Ascending aorta (tissue), 2 donors: ENCODE data around the gene HTT. TPM values are rescaled to one million over a fixed set of nuclear protein-coding genes. Genes with fewer than 3 reads are reported as not detected.

ENCODE experiments used
- DNase-seq, 2 donors: peaks; one replicate each; pipeline ENCODE4 v3.0.0-alpha.2; 2019; ENCODE audit warnings: low spot score in 2 of 2
- H3K27ac ChIP-seq, 2 donors: fragments of 200-600 bp; sonication (generic); one replicate each; pipeline ENCODE4 v1.5.1; 2016 to 2017; ENCODE audit warnings: mild to moderate bottlenecking in 1 of 2
- H3K27me3 ChIP-seq: fragments of 200-600 bp; sonication (generic); one replicate; pipeline ENCODE4 v1.5.1; 2017
- H3K36me3 ChIP-seq, 2 donors: fragments of 200-600 bp; sonication (generic); one replicate each; pipeline ENCODE4 v1.5.1; 2016
- H3K4me1 ChIP-seq, 2 donors: fragments of 200-600 bp; sonication (generic); one replicate each; pipeline ENCODE4 v1.5.1; 2016 to 2017; ENCODE audit warnings: mild to moderate bottlenecking in 1 of 2
- H3K4me3 ChIP-seq, 2 donors: fragments of 200-600 bp; sonication (generic); one replicate each; pipeline ENCODE4 v1.5.1; 2016 to 2017; ENCODE audit warnings: mild to moderate bottlenecking in 1 of 2
- H3K9me3 ChIP-seq, 2 donors: fragments of 200-600 bp; sonication (generic); one replicate each; pipeline ENCODE4 v1.5.1; 2016
- intact Hi-C: fragments of 100-400 bp; cut with DNase I; formaldehyde crosslinking; loops from one replicate; pipeline ENCODE4 v1.15.1; 2023
- total RNA-seq: library from RNA; depleted of rRNA; stranded (reverse); fragments of >200 nt; gene quantifications from one replicate; pipeline ENCODE4 v1.1.0, GENCODE V29; 2016
- TF ChIP-seq, protein P1 (sequence below), 3 experiments: fragments of 200-600 bp in 2 of 3; fragments of 450-650 bp in 1 of 3; sonication (generic) in 2 of 3; IDR thresholded peaks; one replicate each; pipeline ENCODE4 v1.5.1; 2016 to 2019; ENCODE audit warnings: antibody characterized with exemption in 3 of 3, mild to moderate bottlenecking in 1 of 3, moderate library complexity in 1 of 3

Gene HTT
- total RNA-seq, 1 donor from 2014 or later = 23.7 TPM

DNA sequence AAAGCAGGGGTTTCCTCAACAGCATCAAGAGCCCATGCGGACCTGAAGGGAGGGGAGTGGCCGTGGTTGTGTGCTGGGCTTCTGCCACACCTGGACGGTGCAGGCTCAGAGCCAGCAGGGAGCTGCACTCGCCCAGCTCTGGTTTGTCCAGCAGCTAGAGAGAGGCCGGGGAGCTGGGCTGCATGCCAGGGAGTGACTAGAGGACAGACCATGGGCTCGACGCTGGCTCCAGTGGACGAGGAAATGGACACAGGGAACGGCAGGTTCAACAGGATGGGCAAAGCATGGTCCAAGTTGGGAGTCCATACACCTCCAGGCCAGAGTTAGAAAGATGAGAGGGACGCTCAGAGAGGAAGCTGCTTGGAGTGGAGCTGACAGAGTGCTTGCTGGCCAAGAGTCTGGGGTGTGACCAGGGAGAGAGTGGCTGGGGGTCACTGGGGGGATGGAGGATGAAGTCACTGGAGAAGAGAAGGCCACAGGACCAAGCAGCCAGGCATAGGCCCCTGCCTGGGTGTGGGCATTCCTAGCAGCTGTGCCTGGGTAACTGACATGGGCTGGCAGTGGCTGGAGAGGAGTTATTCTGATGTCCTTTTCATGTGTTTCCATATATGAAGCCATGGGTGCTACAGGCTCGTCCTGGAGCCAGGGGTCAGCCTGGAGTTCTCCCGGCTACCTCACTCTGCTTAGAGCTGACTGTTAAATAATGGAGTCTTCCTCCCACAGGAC lies 43.0 kb upstream of the HTT start:
- Histone ChIP-seq H3K27me3 (no peaks in the 10 kb centered on the region), H3K9me3 (no peaks in the 10 kb centered on the region), H3K4me1 (no peaks in the 10 kb centered on the region), H3K36me3 (no peaks in the 10 kb centered on the region), H3K4me3 (no peak overlapping the region), H3K27ac (no peak overlapping the region)
- TF ChIP-seq, protein P1, sequence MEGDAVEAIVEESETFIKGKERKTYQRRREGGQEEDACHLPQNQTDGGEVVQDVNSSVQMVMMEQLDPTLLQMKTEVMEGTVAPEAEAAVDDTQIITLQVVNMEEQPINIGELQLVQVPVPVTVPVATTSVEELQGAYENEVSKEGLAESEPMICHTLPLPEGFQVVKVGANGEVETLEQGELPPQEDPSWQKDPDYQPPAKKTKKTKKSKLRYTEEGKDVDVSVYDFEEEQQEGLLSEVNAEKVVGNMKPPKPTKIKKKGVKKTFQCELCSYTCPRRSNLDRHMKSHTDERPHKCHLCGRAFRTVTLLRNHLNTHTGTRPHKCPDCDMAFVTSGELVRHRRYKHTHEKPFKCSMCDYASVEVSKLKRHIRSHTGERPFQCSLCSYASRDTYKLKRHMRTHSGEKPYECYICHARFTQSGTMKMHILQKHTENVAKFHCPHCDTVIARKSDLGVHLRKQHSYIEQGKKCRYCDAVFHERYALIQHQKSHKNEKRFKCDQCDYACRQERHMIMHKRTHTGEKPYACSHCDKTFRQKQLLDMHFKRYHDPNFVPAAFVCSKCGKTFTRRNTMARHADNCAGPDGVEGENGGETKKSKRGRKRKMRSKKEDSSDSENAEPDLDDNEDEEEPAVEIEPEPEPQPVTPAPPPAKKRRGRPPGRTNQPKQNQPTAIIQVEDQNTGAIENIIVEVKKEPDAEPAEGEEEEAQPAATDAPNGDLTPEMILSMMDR (IDR thresholded peaks at IDR 0.05) = no peak
- intact Hi-C loops = no loop called here
- no peak for DNase-seq

DNA sequence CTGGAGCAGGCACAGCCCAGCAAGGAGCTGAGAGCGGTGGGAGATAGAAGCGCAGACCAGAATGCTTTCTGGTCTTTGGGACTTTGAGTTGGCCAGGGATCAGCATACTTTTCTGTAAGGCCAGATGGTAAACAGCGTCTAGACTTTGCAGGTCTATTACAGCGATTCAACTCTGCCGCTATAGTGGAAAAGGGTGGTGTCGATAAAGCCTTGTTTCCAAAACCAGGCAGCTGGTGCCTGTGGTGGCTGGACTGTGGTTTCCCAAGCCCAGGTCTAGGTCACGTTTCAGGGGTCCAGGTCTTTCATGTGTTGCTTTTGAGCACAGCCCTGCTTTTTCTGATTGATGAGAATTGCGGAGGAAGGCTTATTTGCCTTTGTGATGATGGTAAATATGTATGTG lies 40.2 kb upstream of the HTT start:
- Histone ChIP-seq H3K4me3 (no peak overlapping the region), H3K36me3 (no peaks in the 10 kb centered on the region), H3K9me3 (no peaks in the 10 kb centered on the region), H3K27me3 (no peaks in the 10 kb centered on the region), H3K4me1 (peaks cover 0 to 6% of the 10 kb centered on the region in 2 donors), H3K27ac (no peak overlapping the region)
- TF ChIP-seq, protein P1 (IDR thresholded peaks at IDR 0.05) = no peak
- intact Hi-C loops = no loop called here
- DNase-seq = no peak

DNA sequence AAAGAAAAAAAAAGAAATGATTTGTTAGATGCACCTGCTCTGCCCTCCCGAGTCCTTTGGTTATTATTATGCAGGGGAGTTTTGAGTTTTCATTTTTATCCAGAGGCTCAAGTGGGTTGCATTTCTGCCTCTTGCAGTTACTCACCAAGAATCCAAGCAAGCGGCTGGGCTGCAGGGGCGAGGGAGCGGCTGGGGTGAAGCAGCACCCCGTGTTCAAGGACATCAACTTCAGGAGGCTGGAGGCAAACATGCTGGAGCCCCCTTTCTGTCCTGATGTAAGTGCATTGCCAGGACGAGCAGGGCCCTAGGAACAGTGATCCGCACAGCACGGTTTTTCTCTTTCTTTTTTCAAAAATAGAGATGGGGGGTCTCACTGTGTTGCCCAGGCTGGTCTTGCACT lies 39.2 kb upstream of the HTT start:
- TF ChIP-seq, protein P1 (IDR thresholded peaks at IDR 0.05) = no peak
- Histone ChIP-seq H3K36me3 (no peaks in the 10 kb centered on the region), H3K4me1 (peaks cover 0 to 6% of the 10 kb centered on the region in 2 donors), H3K27ac (no peak overlapping the region), H3K9me3 (no peaks in the 10 kb centered on the region), H3K4me3 (no peak overlapping the region), H3K27me3 (no peaks in the 10 kb centered on the region)
- DNase-seq = no peak
- intact Hi-C loops = loop anchor here (5.0 kb wide), 1 partner anchor 273 kb away; no protein-coding TSS in a partner anchor

DNA sequence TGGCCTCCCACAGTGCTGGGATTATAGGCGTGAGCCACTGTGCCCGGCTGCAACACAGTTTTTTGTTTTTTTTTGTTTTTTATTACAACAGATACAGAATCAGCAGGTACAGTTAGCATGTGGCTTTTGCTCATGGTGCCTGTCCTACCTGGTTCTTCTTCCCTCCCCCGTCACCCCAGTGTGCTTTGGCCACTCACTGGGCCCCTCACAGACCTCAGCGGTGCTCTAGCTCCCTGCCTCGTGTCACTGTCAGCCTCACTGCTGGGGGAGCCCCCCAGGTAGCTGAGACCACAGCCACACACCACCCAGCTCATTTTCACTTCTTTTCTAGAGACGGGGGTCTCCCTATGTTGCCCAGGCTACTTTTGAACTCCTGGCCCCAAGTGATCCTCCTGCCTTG lies 38.8 kb upstream of the HTT start:
- Histone ChIP-seq H3K27me3 (no peaks in the 10 kb centered on the region), H3K27ac (no peak overlapping the region), H3K4me1 (peaks cover 0 to 6% of the 10 kb centered on the region in 2 donors), H3K9me3 (no peaks in the 10 kb centered on the region), H3K4me3 (no peak overlapping the region), H3K36me3 (no peaks in the 10 kb centered on the region)
- no peak for DNase-seq
- TF ChIP-seq, protein P1 (IDR thresholded peaks at IDR 0.05) = no peak
- intact Hi-C loops = loop anchor here (5.0 kb wide), 1 partner anchor 273 kb away; no protein-coding TSS in a partner anchor

DNA sequence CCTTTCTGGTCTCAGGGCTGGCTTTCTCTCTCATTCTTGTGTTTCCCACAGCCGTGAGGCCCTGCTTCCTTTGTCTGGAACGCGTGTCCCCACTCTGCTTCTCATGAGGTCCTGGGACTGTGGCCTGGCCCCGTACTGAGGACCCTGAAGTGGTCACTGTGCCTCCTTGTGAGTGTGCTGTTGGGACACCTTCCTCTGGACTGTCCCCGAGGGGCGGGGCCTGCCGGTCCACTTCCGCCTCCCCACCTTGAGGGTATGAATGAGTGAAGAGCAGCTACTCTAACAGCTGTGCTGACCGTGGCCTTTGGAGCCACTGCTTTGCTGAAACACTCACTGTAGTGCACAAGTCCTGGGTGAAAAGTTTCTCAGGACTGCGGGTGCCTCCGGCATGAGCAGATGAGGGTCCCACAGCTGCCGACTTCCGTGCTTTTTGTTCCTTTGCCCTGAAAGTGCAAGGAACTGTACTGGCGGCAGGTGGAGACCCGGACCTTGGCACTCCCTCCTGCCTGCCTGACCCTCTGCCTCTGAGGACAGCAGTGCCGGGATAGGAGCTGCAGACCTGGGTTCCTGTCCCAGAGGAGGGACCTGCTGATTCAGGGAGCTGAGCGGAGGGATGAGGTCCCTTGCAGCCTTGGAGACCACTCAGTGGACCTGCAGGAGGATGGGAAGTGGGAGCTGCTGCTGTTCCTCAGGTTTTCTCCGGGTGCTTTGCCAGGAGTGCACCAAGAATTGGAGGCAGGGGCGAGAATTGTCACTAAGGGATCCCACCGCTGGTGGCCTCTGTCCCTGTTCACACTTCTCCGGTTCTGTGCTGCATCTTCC lies 38.1 kb upstream of the HTT start:
- Histone ChIP-seq H3K27ac (no peak overlapping the region), H3K9me3 (no peaks in the 10 kb centered on the region), H3K4me1 (peaks cover 0 to 6% of the 10 kb centered on the region in 2 donors), H3K4me3 (no peak overlapping the region), H3K27me3 (no peaks in the 10 kb centered on the region), H3K36me3 (no peaks in the 10 kb centered on the region)
- TF ChIP-seq, protein P1 (IDR thresholded peaks at IDR 0.05) = no peak
- DNase-seq = no peak
- intact Hi-C loops = loop anchor here (5.0 kb wide), 1 partner anchor 274 kb away; no protein-coding TSS in a partner anchor
